Measurements from ENCODE around the gene ZNF442. TPM values are rescaled to one million over a fixed set of nuclear protein-coding genes. Genes with fewer than 3 reads are reported as not detected.

ZNF442 gene
- total and polyA plus RNA-seq, 3 donors from 2014 or later, result 1.3 to 4.9 (median 2.7) TPM

DNA sequence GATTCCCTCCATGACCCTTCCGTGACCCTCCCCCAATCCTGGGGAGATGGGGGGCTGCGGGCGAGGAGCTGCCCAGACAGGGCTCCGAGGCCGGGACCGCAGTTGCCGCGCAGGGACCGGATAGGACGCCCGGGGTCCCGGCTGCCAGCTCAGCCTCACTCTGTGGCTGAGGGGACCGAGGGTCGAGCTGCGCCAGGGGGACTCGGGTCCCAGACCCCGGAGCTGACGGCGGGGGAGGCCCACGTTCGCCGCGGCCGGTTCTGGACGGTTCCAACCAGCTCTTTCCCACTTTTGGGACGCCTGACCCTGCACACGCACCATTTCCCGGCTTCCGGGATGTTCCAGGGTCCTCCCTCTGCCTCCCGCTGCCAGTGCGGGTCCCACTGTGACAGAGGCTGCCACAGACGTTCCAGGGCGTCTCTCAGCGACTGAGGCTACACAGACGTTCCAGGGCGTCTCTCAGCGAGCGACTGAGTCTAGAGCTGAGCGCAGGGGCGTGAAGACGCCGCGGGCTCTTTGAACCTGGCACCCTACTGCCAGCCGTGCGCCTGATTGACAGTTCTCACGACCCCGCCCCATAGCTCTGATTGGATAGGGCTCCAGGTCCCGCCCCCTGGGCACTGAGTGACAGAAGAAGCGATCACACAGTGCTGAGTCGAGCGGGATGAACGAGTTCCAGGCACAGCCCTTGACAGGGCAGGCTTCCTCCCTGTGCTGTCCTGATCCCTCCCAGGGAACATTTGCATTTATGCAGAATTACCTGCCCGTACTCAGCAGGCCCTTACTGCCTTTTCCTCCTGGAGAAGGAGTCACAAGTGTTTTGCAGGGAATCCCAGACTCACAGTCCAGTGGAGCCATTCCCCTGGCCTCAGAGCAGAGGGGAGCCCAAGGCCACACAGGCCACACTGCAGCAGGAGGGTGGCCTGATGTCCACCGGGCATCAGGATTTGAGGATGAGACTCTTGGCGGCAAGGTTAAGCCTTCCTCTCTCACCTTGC, 32.0 kb downstream of the ZNF442 start, which contains the start of gene ZNF563:
TSS of gene ZNF563 (minus strand) at position 472 of the 998 bp plus-strand sequence. CDS start at position 321, 151 bp downstream.
- Histone ChIP-seq H3K4me3 (peak within 1 kb of the TSS; percentile 92 to 95), H3K27me3 (no peaks in the 10 kb centered on the region), H3K9me3 (no peaks in the 10 kb centered on the region), H3K27ac (peak within 1 kb of the TSS; percentile 90 to 93), H3K4me1 (peaks cover 4% of the 10 kb centered on the region), H3K36me3 (ENCODE audit: low read depth, missing control alignments) (no peaks in the 10 kb centered on the region)
- intact Hi-C loops (cut with DNase I; ENCODE audit: low total_unique reads), result no loop called here
- TF ChIP-seq POLR2A (IDR thresholded peaks at IDR 0.05) (peak; percentile 80), CTCF (IDR thresholded peaks at IDR 0.05) (no peak)
- 1% methylated on average over 20 to 53 of the region's 55 CpGs for WGBS, 2 donors
- DNase-seq, result peak; percentile 99

DNA sequence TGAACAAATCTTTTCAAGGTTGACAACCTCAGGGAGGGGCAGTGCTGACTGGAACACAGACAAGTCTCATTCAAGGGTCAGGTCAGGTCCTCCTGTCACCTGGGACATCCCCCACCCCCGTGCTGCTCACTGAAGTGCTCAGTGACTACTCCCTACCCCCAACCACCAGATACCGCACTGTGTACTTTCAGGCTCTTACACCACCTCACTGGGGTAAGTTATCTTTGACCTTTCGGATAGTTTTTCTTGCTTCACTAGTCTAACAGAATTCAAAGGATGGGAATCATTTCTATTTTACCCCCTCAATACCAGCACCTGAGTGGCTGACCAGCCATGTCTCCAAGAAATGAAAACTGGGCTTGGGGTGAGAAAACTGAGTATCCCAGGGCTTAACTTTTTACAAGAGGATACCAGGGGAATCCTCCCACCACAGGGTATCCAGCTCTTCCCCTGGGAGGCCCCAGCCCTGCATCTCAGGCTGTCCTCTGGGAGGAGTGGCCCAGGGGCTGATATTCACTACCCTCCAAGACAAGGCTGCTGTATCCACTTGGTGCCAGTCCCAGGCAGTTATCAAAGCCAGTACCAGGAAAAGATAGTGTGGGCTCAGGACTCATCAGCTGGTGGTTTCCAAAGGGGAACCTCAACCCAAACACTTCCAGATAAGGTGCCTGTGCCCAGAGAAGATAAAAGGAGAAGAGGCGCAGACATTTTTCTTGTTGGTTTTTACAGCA, 34.1 kb downstream of the ZNF442 start:
- Histone ChIP-seq H3K27me3 (no peaks in the 10 kb centered on the region), H3K4me3 (no peak overlapping the region), H3K27ac (peak overlapping the region; percentile 5 to 93), H3K4me1 (peaks cover 4% of the 10 kb centered on the region), H3K9me3 (no peaks in the 10 kb centered on the region), H3K36me3 (ENCODE audit: low read depth, missing control alignments) (no peaks in the 10 kb centered on the region)
- TF ChIP-seq POLR2A (IDR thresholded peaks at IDR 0.05), result no peak
- no peak for TF ChIP-seq CTCF (IDR thresholded peaks at IDR 0.05)
- DNase-seq, result peak; percentile 44
- intact Hi-C loops (cut with DNase I; ENCODE audit: low total_unique reads), result no loop called here
- WGBS, 2 donors, result 65 to 70% methylated on average over 4 of the region's 4 CpGs

DNA sequence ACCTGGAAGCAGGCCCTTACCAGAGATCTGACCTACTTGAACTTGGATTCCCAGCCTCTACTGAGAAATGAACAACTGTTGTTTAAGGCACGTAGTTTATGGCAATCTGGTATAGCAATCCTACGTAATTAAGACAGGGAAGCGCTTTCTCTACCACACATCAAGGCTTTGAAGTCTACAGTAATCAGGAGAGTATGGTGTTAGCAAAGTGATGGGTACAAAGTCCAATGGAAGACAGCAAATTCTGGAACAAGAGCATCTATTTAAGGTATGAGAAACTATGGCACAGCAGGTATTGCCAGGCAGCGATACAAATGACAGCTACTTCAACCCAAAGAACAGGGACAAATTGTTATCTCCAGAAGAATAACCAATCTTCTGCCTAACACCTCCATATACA, 35.1 kb downstream of the ZNF442 start:
- intact Hi-C loops (cut with DNase I; ENCODE audit: low total_unique reads), result no loop called here
- 77 to 82% methylated on average over 4 of the region's 4 CpGs for WGBS, 2 donors

DNA sequence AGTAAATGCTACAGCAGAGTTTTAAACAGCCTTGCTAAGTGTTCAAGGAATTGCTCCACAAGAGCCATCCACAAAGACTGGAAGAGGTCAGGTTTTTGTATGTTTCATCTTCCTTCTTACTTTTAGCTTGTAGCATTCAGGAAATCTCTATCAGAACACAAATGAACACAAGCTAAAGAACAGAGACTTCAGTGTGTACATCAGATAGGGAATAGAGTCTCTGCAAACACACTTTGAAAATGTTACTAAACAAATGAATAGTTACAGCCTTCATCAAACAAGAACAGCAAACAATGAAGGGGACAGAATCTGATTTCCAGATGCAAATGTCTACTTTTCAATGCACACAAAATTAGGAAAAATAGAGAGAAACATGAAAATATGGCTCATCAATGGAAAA, 39.8 kb downstream of the ZNF442 start:
- H3K27me3 ChIP-seq, result no peaks in the 10 kb centered on the region
- no peak for TF ChIP-seq POLR2A (IDR thresholded peaks at IDR 0.05)
- TF ChIP-seq CTCF (IDR thresholded peaks at IDR 0.05), result no peak
- no peak overlapping the region for H3K27ac ChIP-seq
- no peaks in the 10 kb centered on the region for H3K9me3 ChIP-seq
- H3K4me1 ChIP-seq, result no peaks in the 10 kb centered on the region
- intact Hi-C loops (cut with DNase I; ENCODE audit: low total_unique reads), result no loop called here
- no peak overlapping the region for H3K4me3 ChIP-seq
- no peaks in the 10 kb centered on the region for H3K36me3 ChIP-seq (ENCODE audit: low read depth, missing control alignments)
- DNase-seq, result no peak

More for the DNA sequence above, 35.1 kb downstream of the ZNF442 start:
- H3K27me3 ChIP-seq, result no peaks in the 10 kb centered on the region
- H3K4me1 ChIP-seq, result peaks cover 4% of the 10 kb centered on the region
- TF ChIP-seq POLR2A (IDR thresholded peaks at IDR 0.05) (no peak), CTCF (IDR thresholded peaks at IDR 0.05) (no peak)
- no peak for DNase-seq
- H3K36me3 ChIP-seq (ENCODE audit: low read depth, missing control alignments), result no peaks in the 10 kb centered on the region
- H3K9me3 ChIP-seq, result no peaks in the 10 kb centered on the region
- H3K4me3 ChIP-seq, result no peak overlapping the region
- H3K27ac ChIP-seq, result peak overlapping the region in 1 of 2 donors; percentile 21
